Nephron progenitor cell (in vitro differentiated cells): Measurements from ENCODE around the gene CLCN1.

Experiments
- DNase-seq: peaks from one replicate; pipeline ENCODE4 v3.0.0; 2021
- H3K27ac Mint-ChIP-seq: 2 replicates; pipeline ENCODE4 v1.8.0; 2021; ENCODE audit warnings: mild to moderate bottlenecking, moderate library complexity, mixed read lengths
- H3K27me3 Mint-ChIP-seq: 2 replicates; pipeline ENCODE4 v1.8.0; 2021; ENCODE audit warnings: mild to moderate bottlenecking, low read depth, mixed read lengths; ENCODE audit not compliant: poor library complexity
- H3K36me3 Mint-ChIP-seq: 2 replicates; pipeline ENCODE4 v1.8.0; 2021; ENCODE audit warnings: low read depth, mixed read lengths
- H3K4me1 Mint-ChIP-seq: 2 replicates; pipeline ENCODE4 v1.8.0; 2021; ENCODE audit warnings: mixed read lengths
- H3K4me3 Mint-ChIP-seq: 2 replicates; pipeline ENCODE4 v1.8.0; 2021; ENCODE audit warnings: mild to moderate bottlenecking, moderate library complexity, mixed read lengths
- H3K9me3 Mint-ChIP-seq: 2 replicates; pipeline ENCODE4 v1.8.0; 2021; ENCODE audit warnings: mild to moderate bottlenecking, moderate library complexity, mixed read lengths
- CTCF ChIP-seq: fragments of 200-600 bp; sonication (generic); IDR thresholded peaks from 2 replicates; pipeline ENCODE4 v1.5.0; 2021; ENCODE audit warnings: antibody characterized with exemption

Gene CLCN1

GRCh38 chr7:143367972-143368371, 52.1 kb downstream of the CLCN1 start:
- no peak for TF ChIP-seq CTCF
- Mint-ChIP-seq H3K4me1 (peaks cover 30% of the 10 kb centered on the region), H3K27me3 (peaks cover 56% of the 10 kb centered on the region), H3K4me3 (no peak overlapping the region), H3K36me3 (no peaks in the 10 kb centered on the region), H3K9me3 (no peaks in the 10 kb centered on the region), H3K27ac (no peak overlapping the region)
- no peak for DNase-seq

GRCh38 chr7:143368387-143368786, 52.5 kb downstream of the CLCN1 start:
- Mint-ChIP-seq H3K36me3 (no peaks in the 10 kb centered on the region), H3K9me3 (no peaks in the 10 kb centered on the region), H3K4me3 (no peak overlapping the region), H3K27ac (no peak overlapping the region), H3K27me3 (peaks cover 52% of the 10 kb centered on the region), H3K4me1 (peaks cover 30% of the 10 kb centered on the region)
- TF ChIP-seq CTCF = no peak
- DNase-seq = no peak

- Mint-ChIP-seq H3K36me3 (no peaks in the 10 kb centered on the region), H3K4me3 (no peak overlapping the region), H3K4me1 (peaks cover 30% of the 10 kb centered on the region), H3K9me3 (no peaks in the 10 kb centered on the region), H3K27ac (no peak overlapping the region), H3K27me3 (peaks cover 39% of the 10 kb centered on the region)
- DNase-seq = no peak
- TF ChIP-seq CTCF = no peak
Observed at GRCh38 chr7:143369678-143370651, 54.1 kb downstream of the CLCN1 start.

GRCh38 chr7:143372070-143372469, 56.2 kb downstream of the CLCN1 start:
- H3K4me1 Mint-ChIP-seq = peaks cover 39% of the 10 kb centered on the region
- no peak for DNase-seq
- H3K27me3 Mint-ChIP-seq = peaks cover 19% of the 10 kb centered on the region
- no peak overlapping the region for H3K27ac Mint-ChIP-seq
- H3K9me3 Mint-ChIP-seq = no peaks in the 10 kb centered on the region
- TF ChIP-seq CTCF = no peak
- H3K4me3 Mint-ChIP-seq = no peak overlapping the region
- H3K36me3 Mint-ChIP-seq = no peaks in the 10 kb centered on the region

GRCh38 chr7:143373255-143373794, 57.4 kb downstream of the CLCN1 start:
- H3K27me3 Mint-ChIP-seq = peaks cover 8% of the 10 kb centered on the region
- H3K9me3 Mint-ChIP-seq = no peaks in the 10 kb centered on the region
- no peak overlapping the region for H3K27ac Mint-ChIP-seq
- TF ChIP-seq CTCF = no peak
- H3K4me3 Mint-ChIP-seq = no peak overlapping the region
- peaks cover 47% of the 10 kb centered on the region for H3K4me1 Mint-ChIP-seq
- no peaks in the 10 kb centered on the region for H3K36me3 Mint-ChIP-seq
- no peak for DNase-seq
